H1 (cell line): ENCODE results near the gene INAVA. TPM values are rescaled to one million over a fixed set of nuclear protein-coding genes. Genes with fewer than 3 reads are reported as not detected.

Source experiments
- CTCF ChIA-PET: fragments of 300-600 bp; sonication (Branson Sonifier 250); formaldehyde crosslinking; loops from one replicate; lab custom pipeline; 2021; ENCODE audit not compliant: partially characterized antibody; lab: Charles Lee
- POLR2A ChIA-PET: fragments of 300-600 bp; sonication (Branson Sonifier 250); formaldehyde crosslinking; loops from one replicate; lab custom pipeline; 2021; ENCODE audit warnings: inconsistent platforms; ENCODE audit not compliant: partially characterized antibody; lab: Charles Lee
- DNase-seq, 2 experiments: peaks; one replicate each; pipeline versions ENCODE4 v3.0.0 to v3.0.0-alpha.2; 2010 to 2022; ENCODE audit warnings: low spot score in 2 of 2, low read depth in 1 of 2, mixed read lengths in 1 of 2
- FAIRE-seq: peaks from 2 replicates; lab custom pipeline; 2011; peaks lifted over from hg19 to GRCh38; lab: Jason Lieb, UNC
- H2AFZ ChIP-seq: 2 replicates; pipeline ENCODE4 v1.8.1; 2012; ENCODE audit warnings: low read length, inconsistent platforms
- H2AK5ac ChIP-seq: 2 replicates; pipeline ENCODE4 v1.6.1; 2013; ENCODE audit warnings: low read depth, low read length
- H2BK120ac ChIP-seq: replicated peaks from 2 replicates; pipeline ENCODE3; 2013; ENCODE audit warnings: low read depth, low read length, inconsistent platforms
- H2BK12ac ChIP-seq: 2 replicates; pipeline ENCODE4 v1.6.1; 2013; ENCODE audit warnings: low read depth, low read length
- H2BK15ac ChIP-seq: 2 replicates; pipeline ENCODE4 v1.6.1; 2013; ENCODE audit warnings: low read length
- H2BK20ac ChIP-seq: 2 replicates; pipeline ENCODE4 v1.6.1; 2013; ENCODE audit warnings: low read length
- H2BK5ac ChIP-seq: 2 replicates; pipeline ENCODE4 v1.6.1; 2013; ENCODE audit warnings: low read depth, low read length
- H3K14ac ChIP-seq: 2 replicates; pipeline ENCODE4 v1.6.1; 2013; ENCODE audit warnings: inconsistent platforms; ENCODE audit not compliant: insufficient read length
- H3K18ac ChIP-seq: 2 replicates; pipeline ENCODE4 v1.6.1; 2013; ENCODE audit warnings: low read length; ENCODE audit errors: extremely low read depth
- H3K23ac ChIP-seq: 2 replicates; pipeline ENCODE4 v1.6.1; 2013; ENCODE audit warnings: inconsistent platforms; ENCODE audit not compliant: insufficient read length
- H3K23me2 ChIP-seq: 2 replicates; pipeline ENCODE4 v1.6.1; 2013; ENCODE audit warnings: low read depth, low read length
- H3K27ac ChIP-seq: 2 replicates; pipeline ENCODE4 v1.6.1; 2011; ENCODE audit warnings: low read depth, low read length, inconsistent platforms
- H3K27me3 ChIP-seq, 4 experiments: replicated peaks in 1 of 4; 1 replicate in 1 of 4; 2 replicates in 3 of 4; pipeline versions ENCODE4 v1.6.1 to v1.8.1; 2011 to 2013; ENCODE audit warnings: low read length in 3 of 4, mild to moderate bottlenecking in 3 of 4, inconsistent platforms in 2 of 4, mixed read lengths in 2 of 4, moderate library complexity in 1 of 4; ENCODE audit not compliant: control insufficient read depth in 3 of 4, insufficient read depth in 3 of 4; ENCODE audit errors: extremely low read depth in 1 of 4
- H3K36me3 ChIP-seq, 4 experiments: 2 replicates each; pipeline versions ENCODE4 v1.6.1 to v1.8.1; 2011 to 2013; ENCODE audit warnings: mild to moderate bottlenecking in 4 of 4, low read length in 3 of 4, moderate library complexity in 2 of 4, control low read depth in 1 of 4, inconsistent platforms in 1 of 4; ENCODE audit not compliant: insufficient read depth in 4 of 4, control insufficient read depth in 2 of 4
- H3K4ac ChIP-seq: replicated peaks from 2 replicates; pipeline ENCODE3; 2013; ENCODE audit warnings: low read length, low read depth, mixed read lengths, inconsistent platforms; ENCODE audit not compliant: insufficient read length
- H3K4me1 ChIP-seq, 4 experiments: replicated peaks in 1 of 4; 1 replicate in 1 of 4; 2 replicates in 3 of 4; pipeline versions ENCODE4 v1.6.1 to v1.8.1; 2011 to 2013; ENCODE audit warnings: low read length in 3 of 4, inconsistent platforms in 2 of 4, mixed read lengths in 1 of 4; ENCODE audit not compliant: insufficient read depth in 4 of 4, control insufficient read depth in 3 of 4
- H3K4me2 ChIP-seq, 2 experiments: 2 replicates each; pipeline versions ENCODE4 v1.6.1 to v1.8.1; 2011 to 2013; ENCODE audit warnings: low read depth in 2 of 2, low read length in 2 of 2, control low read depth in 1 of 2, inconsistent platforms in 1 of 2, mild to moderate bottlenecking in 1 of 2; ENCODE audit not compliant: insufficient read depth in 1 of 2
- H3K4me3 ChIP-seq, 4 experiments: fragments of 200-600, 300-600 bp in 1 of 4; sonication (generic), shearing (Covaris generic), sonication (Bioruptor Twin) in 1 of 4; 2 replicates each; pipeline versions ENCODE4 v1.5.1 to v1.8.1; 2011 to 2016; ENCODE audit warnings: low read length in 4 of 4, low read depth in 3 of 4, control low read depth in 2 of 4, inconsistent platforms in 2 of 4, mild to moderate bottlenecking in 2 of 4, mixed read lengths in 1 of 4, moderate library complexity in 1 of 4; ENCODE audit not compliant: insufficient read depth in 2 of 4; ENCODE audit errors: extremely low read depth in 1 of 4
- H3K56ac ChIP-seq: replicated peaks from 2 replicates; pipeline ENCODE3; 2013; ENCODE audit warnings: low read depth, mild to moderate bottlenecking, mixed read lengths, low read length, inconsistent platforms; ENCODE audit not compliant: insufficient read length
- H3K79me1 ChIP-seq: 2 replicates; pipeline ENCODE4 v1.6.1; 2013; ENCODE audit warnings: low read depth, low read length, control low read depth
- H3K79me2 ChIP-seq, 2 experiments: 2 replicates each; pipeline versions ENCODE4 v1.6.1 to v1.8.1; 2012 to 2013; ENCODE audit warnings: low read length in 2 of 2, mild to moderate bottlenecking in 2 of 2, inconsistent platforms in 1 of 2; ENCODE audit not compliant: insufficient read depth in 2 of 2, control insufficient read depth in 1 of 2
- H3K9ac ChIP-seq, 4 experiments: replicated peaks in 1 of 4; 1 replicate in 1 of 4; 2 replicates in 3 of 4; pipeline versions ENCODE4 v1.6.1 to v1.8.1; 2011 to 2013; ENCODE audit warnings: low read depth in 3 of 4, low read length in 3 of 4, control low read depth in 2 of 4, mild to moderate bottlenecking in 2 of 4, moderate library complexity in 2 of 4, inconsistent platforms in 1 of 4; ENCODE audit errors: extremely low read depth in 1 of 4
- H3K9me3 ChIP-seq, 2 experiments: 2 replicates each; pipeline versions ENCODE4 v1.6.1 to v1.8.1; 2012 to 2013; ENCODE audit warnings: mild to moderate bottlenecking in 2 of 2, moderate library complexity in 2 of 2, control low read depth in 1 of 2, inconsistent platforms in 1 of 2, low read depth in 1 of 2, low read length in 1 of 2, mixed read lengths in 1 of 2; ENCODE audit not compliant: insufficient read depth in 2 of 2
- H4K20me1 ChIP-seq, 2 experiments: replicated peaks in 1 of 2; 2 replicates each; pipeline versions ENCODE3 to v1.8.1; 2011 to 2013; ENCODE audit warnings: inconsistent platforms in 2 of 2, low read length in 2 of 2, mild to moderate bottlenecking in 1 of 2; ENCODE audit not compliant: insufficient read depth in 2 of 2, control insufficient read depth in 1 of 2
- H4K5ac ChIP-seq: 2 replicates; pipeline ENCODE4 v1.6.1; 2013; ENCODE audit warnings: low read length, low read depth, mixed read lengths, inconsistent platforms; ENCODE audit not compliant: insufficient read length
- H4K8ac ChIP-seq: 2 replicates; pipeline ENCODE4 v1.8.0; 2013; ENCODE audit warnings: mild to moderate bottlenecking, moderate library complexity, low read length, inconsistent platforms; ENCODE audit not compliant: insufficient read depth; ENCODE audit errors: extremely low read depth
- H4K91ac ChIP-seq: replicated peaks from 2 replicates; pipeline ENCODE3; 2013; ENCODE audit warnings: low read length, mixed read lengths, inconsistent platforms; ENCODE audit not compliant: insufficient read length
- CREB1 ChIP-seq: IDR thresholded peaks from 2 replicates; pipeline ENCODE4 v1.6.1; 2012; ENCODE audit warnings: inconsistent platforms
- EGR1 ChIP-seq: IDR thresholded peaks from 2 replicates; pipeline ENCODE4 v1.6.1; 2011; ENCODE audit warnings: low read depth, low read length, borderline replicate concordance
- GABPA ChIP-seq: IDR thresholded peaks from 2 replicates; pipeline ENCODE4 v1.6.1; 2011; ENCODE audit warnings: mild to moderate bottlenecking, low read length, moderate library complexity, borderline replicate concordance; ENCODE audit not compliant: insufficient read depth
- HDAC6 ChIP-seq: IDR thresholded peaks from one replicate; pipeline ENCODE4 v1.7.1; 2012; ENCODE audit warnings: low read depth, mild to moderate bottlenecking, inconsistent platforms, low read length, moderate library complexity
- NRF1 ChIP-seq: IDR thresholded peaks from 2 replicates; pipeline ENCODE4 v1.6.1; 2011; ENCODE audit warnings: mild to moderate bottlenecking, low read depth, low read length, improper control_type of control experiment
- POLR2A ChIP-seq, 2 experiments: IDR thresholded peaks; 1 replicate in 1 of 2; 2 replicates in 1 of 2; pipeline ENCODE4 v1.6.1; 2011; ENCODE audit warnings: low read depth in 2 of 2, low read length in 2 of 2, mild to moderate bottlenecking in 2 of 2; ENCODE audit errors: control extremely low read depth in 1 of 2
- POLR2AphosphoS5 ChIP-seq: IDR thresholded peaks from 2 replicates; pipeline ENCODE4 v1.6.1; 2011; ENCODE audit warnings: low read depth, low read length
- RAD21 ChIP-seq, 2 experiments: IDR thresholded peaks in 1 of 2; conservative IDR thresholded peaks in 1 of 2; 2 replicates each; pipeline ENCODE4 v1.6.1; 2011; ENCODE audit warnings: low read depth in 2 of 2, low read length in 2 of 2, improper control_type of control experiment in 1 of 2, inconsistent platforms in 1 of 2, mild to moderate bottlenecking in 1 of 2, moderate library complexity in 1 of 2
- SIN3A ChIP-seq, 2 experiments: IDR thresholded peaks in 1 of 2; conservative IDR thresholded peaks in 1 of 2; 2 replicates each; pipeline ENCODE4 v1.6.1; 2011 to 2012; ENCODE audit warnings: low read length in 2 of 2, improper control_type of control experiment in 1 of 2, low read depth in 1 of 2, mild to moderate bottlenecking in 1 of 2
- SIRT6 ChIP-seq: IDR thresholded peaks from one replicate; pipeline ENCODE4 v1.7.1; 2012; ENCODE audit warnings: low read length, inconsistent platforms
- SIX5 ChIP-seq: IDR thresholded peaks from 2 replicates; pipeline ENCODE4 v1.6.1; 2011; ENCODE audit warnings: mild to moderate bottlenecking, low read depth, low read length
- TBP ChIP-seq: IDR thresholded peaks from 2 replicates; pipeline ENCODE4 v1.6.1; 2011; ENCODE audit warnings: low read depth, low read length, improper control_type of control experiment
- ZNF274 ChIP-seq: IDR thresholded peaks from 2 replicates; pipeline ENCODE4 v1.7.0; 2012; ENCODE audit warnings: low read length, borderline replicate concordance; ENCODE audit errors: extremely low read depth
- WGBS, 2 experiments: shearing (Covaris generic) in 1 of 2; methylation state at CpG; one replicate each; pipeline versions ENCODE4 v1.1.6 to v1.1.7; 2013 to 2015; ENCODE audit warnings: low lambda C conversion rate in 2 of 2, mixed read lengths in 2 of 2, inconsistent platforms in 1 of 2, low coverage in 1 of 2, missing lambda C conversion rate in 1 of 2; ENCODE audit not compliant: insufficient replicate concordance in 2 of 2, insufficient coverage in 1 of 2, insufficient read length in 1 of 2; ENCODE audit errors: extremely low coverage in 1 of 2, missing lambda C conversion rate in 1 of 2; 5-methylcytosine and 5-hydroxymethylcytosine counted together
- polyA plus RNA-seq, 7 experiments: library from polyadenylated mRNA; depleted of rRNA in 3 of 7; stranded (reverse) in 5 of 7; unstranded in 2 of 7; fragments of >200 nt in 5 of 7; fragments of 200-250 nt in 2 of 7; gene quantifications; 1 replicate in 5 of 7; 2 replicates in 1 of 7; 4 replicates in 1 of 7; pipeline versions ENCODE4 v1.2.1 to v1.2.3, GENCODE V29; 2011 to 2013; ENCODE audit warnings: missing spikeins in 2 of 7, mixed read lengths in 2 of 7
- total RNA-seq: library from RNA; stranded (reverse); fragmentation: NEBNext Ultra II Directional; extraction: Animal tissue kit (Norgen Biotek cat#: 25700); gene quantifications from 2 replicates; pipeline ENCODE4 v1.2.1, GENCODE V29; 2021

The INAVA gene
- total and polyA plus RNA-seq, 2 of the 8 experiments (the other 6 are each of a cell fraction or from before 2014, with no cell fraction given) = 46.8 to 49.3 TPM

- Histone ChIP-seq H3K23ac (no peak overlapping the region), H3K9ac (no peak overlapping the region)
- TF ChIP-seq EGR1 (no peak), HDAC6 (no peak), POLR2A (IDR thresholded peaks at IDR 0.05; ENCODE audit: control extremely low read depth in 1 of 2, low read depth in 2 of 2, low read length in 2 of 2) (no peak), CREB1 (no peak), POLR2AphosphoS5 (no peak), SIX5 (no peak), SIN3A (conservative IDR thresholded peaks at IDR 0.05 in 1 of 2, IDR thresholded peaks at IDR 0.05 in 1 of 2; ENCODE audit: low read depth in 1 of 2, low read length in 2 of 2) (no peak), NRF1 (no peak), TBP (no peak), RAD21 (IDR thresholded peaks at IDR 0.05 in 1 of 2, conservative IDR thresholded peaks at IDR 0.05 in 1 of 2; ENCODE audit: low read depth in 2 of 2, low read length in 2 of 2) (no peak), ZNF274 (no peak), GABPA (no peak), SIRT6 (no peak)
Measured at GRCh38 chr1:200929530-200930278, 35.0 kb downstream of the INAVA start.

More at GRCh38 chr1:200929530-200930278, 35.0 kb downstream of the INAVA start:
- no peak overlapping the region for H3K27ac ChIP-seq
- FAIRE-seq (no peak), DNase-seq (no peak)
- H3K36me3 ChIP-seq = no peaks in the 10 kb centered on the region
- H2BK5ac ChIP-seq = no peak overlapping the region
- no peak overlapping the region for H3K18ac ChIP-seq
- H2AK5ac ChIP-seq = no peak overlapping the region
- H3K4me2 ChIP-seq = no peak overlapping the region
- no peaks in the 10 kb centered on the region for H4K20me1 ChIP-seq
- H3K4me1 ChIP-seq = no peaks in the 10 kb centered on the region
- WGBS, 2 experiments = 94% methylated on average over 4 of the region's 4 CpGs; no CpG with 5 or more reads in 1 of the 2 experiments
- H3K27me3 ChIP-seq = no peaks in the 10 kb centered on the region
- no peak overlapping the region for H4K91ac ChIP-seq
- H3K56ac ChIP-seq = no peak overlapping the region
- H2BK20ac ChIP-seq = no peak overlapping the region
- no peak overlapping the region for H3K14ac ChIP-seq
- no peak overlapping the region for H2BK15ac ChIP-seq
- H3K9me3 ChIP-seq = no peaks in the 10 kb centered on the region
- no peak overlapping the region for H3K4me3 ChIP-seq
- no peak overlapping the region for H2BK120ac ChIP-seq
- no peak overlapping the region for H2BK12ac ChIP-seq
- H4K8ac ChIP-seq = no peak overlapping the region
- no peak overlapping the region for H3K4ac ChIP-seq
- H4K5ac ChIP-seq = no peak overlapping the region
- no peak overlapping the region for H2AFZ ChIP-seq
- H3K79me2 ChIP-seq = no peaks in the 10 kb centered on the region
- no peaks in the 10 kb centered on the region for H3K79me1 ChIP-seq
- POLR2A ChIA-PET = interaction anchor here (0.7 kb wide), 1 partner anchor 12 kb away, joined by 3 read pairs; no protein-coding TSS in a partner anchor
- CTCF ChIA-PET = interaction anchor here (0.6 kb wide), 2 partner anchors 96 to 261 kb away, joined by 3 read pairs; no protein-coding TSS in a partner anchor
- no peaks in the 10 kb centered on the region for H3K23me2 ChIP-seq
